K562 (cell line): ENCODE measurements around the gene ANO6. TPM values are rescaled to one million over a fixed set of nuclear protein-coding genes. Genes with fewer than 3 reads are reported as not detected.

Experiments used
- ATAC-seq: fragments of 200-7000 bp; cut with Tn5 transposase; 3 replicates; pipeline ENCODE4 v1.9.1; 2020; ENCODE audit warnings: moderate library complexity
- BruUV-seq: library from RNA; stranded (reverse); fragments of 400-500 nt; replicated peaks from 2 replicates; lab custom pipeline; 2021; lab: Mats Ljungman, UMichigan
- CTCF ChIA-PET: fragments of 300-600 bp; formaldehyde crosslinking; extraction: SDS; loops from one replicate; lab custom pipeline; 2021; ENCODE audit warnings: low intra/inter-chr PET ratio; lab: Yijun Ruan, JAX
- POLR2A ChIA-PET: fragments of 300-600, 350-650 bp; sonication (Branson Sonifier 250); formaldehyde crosslinking; extraction: SDS; loops from one replicate; lab custom pipeline; 2021; ENCODE audit warnings: antibody characterized with exemption, inconsistent platforms; lab: Yijun Ruan, JAX
- DNase-seq, 4 experiments: peaks; one replicate each; pipeline versions ENCODE4 v3.0.0 to v3.0.0-alpha.2; 2011 to 2018; ENCODE audit warnings: low spot score in 3 of 4, mixed read lengths in 3 of 4; ENCODE audit errors: extremely low read depth in 1 of 4
- FAIRE-seq: peaks from 2 replicates; lab custom pipeline; 2011; peaks lifted over from hg19 to GRCh38; lab: Jason Lieb, UNC
- H2AFZ ChIP-seq: 2 replicates; pipeline ENCODE4 v1.6.0; 2011; ENCODE audit warnings: low read depth, low read length, control low read depth, inconsistent platforms
- H3K27ac ChIP-seq: fragments of 200-600 bp; 3 replicates; pipeline ENCODE4 v1.8.0; 2011; ENCODE audit warnings: low read depth, mild to moderate bottlenecking, control low read depth, inconsistent platforms, low read length, moderate library complexity, mixed read lengths; ENCODE audit errors: extremely low read depth
- H3K27me3 ChIP-seq, 2 experiments: fragments of 300-600 bp in 1 of 2; 2 replicates in 1 of 2; 3 replicates in 1 of 2; pipeline versions ENCODE4 v1.6.0 to v1.8.0; 2011; ENCODE audit warnings: inconsistent platforms in 2 of 2, low read length in 2 of 2, mild to moderate bottlenecking in 1 of 2, mixed read lengths in 1 of 2, moderate library complexity in 1 of 2; ENCODE audit not compliant: control insufficient read depth in 2 of 2, insufficient read depth in 2 of 2
- H3K36me3 ChIP-seq: fragments of 300-600 bp; 3 replicates; pipeline ENCODE4 v1.8.0; 2011; ENCODE audit warnings: mild to moderate bottlenecking, low read length, inconsistent platforms; ENCODE audit not compliant: control insufficient read depth, insufficient read depth
- H3K4me1 ChIP-seq, 2 experiments: fragments of 200-600 bp in 1 of 2; replicated peaks in 1 of 2; 2 replicates in 1 of 2; 3 replicates in 1 of 2; pipeline versions ENCODE4 v1.5.1 to v1.8.0; 2011; ENCODE audit warnings: inconsistent platforms in 2 of 2, low read length in 2 of 2, mild to moderate bottlenecking in 1 of 2, mixed read lengths in 1 of 2, moderate library complexity in 1 of 2; ENCODE audit not compliant: control insufficient read depth in 2 of 2, insufficient read depth in 2 of 2
- H3K4me2 ChIP-seq: 2 replicates; pipeline ENCODE4 v1.6.1; 2011; ENCODE audit warnings: low read length, control low read depth, inconsistent platforms, mixed read lengths; ENCODE audit not compliant: insufficient read depth
- H3K4me3 ChIP-seq: fragments of 200-600 bp; sonication (generic), shearing (Covaris generic); 2 replicates; pipeline ENCODE4 v1.5.1; 2016; ENCODE audit warnings: control low read depth, inconsistent platforms
- H3K79me2 ChIP-seq: fragments of 200-600 bp; 3 replicates; pipeline ENCODE4 v1.8.0; 2011; ENCODE audit warnings: low read length, inconsistent platforms; ENCODE audit not compliant: control insufficient read depth, insufficient read depth
- H3K9ac ChIP-seq, 2 experiments: 2 replicates each; pipeline versions ENCODE4 v1.6.0 to v1.6.1; 2011; ENCODE audit warnings: low read depth in 2 of 2, low read length in 2 of 2, control low read depth in 1 of 2, inconsistent platforms in 1 of 2, mild to moderate bottlenecking in 1 of 2, mixed read lengths in 1 of 2; ENCODE audit not compliant: insufficient read depth in 1 of 2
- H3K9me1 ChIP-seq: one replicate; pipeline ENCODE4 v1.6.0; 2011; ENCODE audit warnings: inconsistent platforms, mild to moderate bottlenecking, low read length, moderate library complexity; ENCODE audit not compliant: control insufficient read depth, insufficient read depth
- H3K9me3 ChIP-seq: replicated peaks from 2 replicates; pipeline ENCODE4 v1.5.1; 2011; ENCODE audit warnings: low read depth, low read length, inconsistent platforms; ENCODE audit not compliant: control insufficient read depth, insufficient read depth
- H4K20me1 ChIP-seq: replicated peaks from 2 replicates; pipeline ENCODE4 v1.6.1; 2011; ENCODE audit warnings: low read length, inconsistent platforms, mixed read lengths; ENCODE audit not compliant: control insufficient read depth, insufficient read depth
- CBFA2T2 ChIP-seq: fragments of 450-650 bp; conservative IDR thresholded peaks from 2 replicates; pipeline ENCODE4 v1.6.1; 2017; ENCODE audit warnings: mild to moderate bottlenecking
- CEBPG ChIP-seq, 3 experiments: fragments of 200-800 bp in 1 of 3; sonication (Bioruptor generic) in 1 of 3; sonication (generic) in 1 of 3; formaldehyde crosslinking in 1 of 3; IDR thresholded peaks in 2 of 3; conservative IDR thresholded peaks in 1 of 3; 2 replicates each; pipeline versions ENCODE4 v1.6.1 to v1.8.0; 2016 to 2022; ENCODE audit warnings: missing compliant biosample characterization in 2 of 3, missing genetic modification characterization in 2 of 3, mild to moderate bottlenecking in 1 of 3, missing genetic modification reagents in 1 of 3
- CTBP1 ChIP-seq: fragments of 450-650 bp; IDR thresholded peaks from 2 replicates; pipeline ENCODE4 v1.6.1; 2016; ENCODE audit warnings: borderline replicate concordance
- EP400 ChIP-seq: fragments of 450-650 bp; IDR thresholded peaks from 2 replicates; pipeline ENCODE4 v1.6.1; 2017; ENCODE audit warnings: antibody characterized with exemption, mild to moderate bottlenecking, moderate library complexity
- GTF2E2 ChIP-seq: fragments of 200-800 bp; sonication (Bioruptor generic); IDR thresholded peaks from 2 replicates; pipeline ENCODE4 v1.6.1; 2016; ENCODE audit warnings: missing genetic modification characterization, missing compliant biosample characterization
- HDAC2 ChIP-seq: fragments of 450-650 bp; IDR thresholded peaks from 2 replicates; pipeline ENCODE4 v1.6.1; 2016; ENCODE audit warnings: mild to moderate bottlenecking
- HIVEP1 ChIP-seq: fragments of 250-450 bp; sonication (Bioruptor Pico); IDR thresholded peaks from 2 replicates; pipeline ENCODE4 v1.4.0; 2020; ENCODE audit warnings: mild to moderate bottlenecking
- HMGN3 ChIP-seq: IDR thresholded peaks from 2 replicates; pipeline ENCODE4 v1.6.1; 2011; ENCODE audit warnings: borderline replicate concordance, low read depth, mild to moderate bottlenecking, mixed read lengths, low read length; ENCODE audit not compliant: insufficient read length; ENCODE audit errors: extremely low read depth
- IRF2 ChIP-seq: sonication (generic); formaldehyde crosslinking; IDR thresholded peaks from 2 replicates; pipeline ENCODE4 v1.8.1; 2022; ENCODE audit warnings: mild to moderate bottlenecking, missing genetic modification reagents
- MTA2 ChIP-seq: fragments of 450-650 bp; IDR thresholded peaks from 2 replicates; pipeline ENCODE4 v1.6.1; 2016; ENCODE audit warnings: low read depth
- NCOR1 ChIP-seq: fragments of 450-650 bp; IDR thresholded peaks from 2 replicates; pipeline ENCODE4 v1.6.1; 2016; ENCODE audit warnings: mild to moderate bottlenecking, moderate library complexity
- NFIC ChIP-seq: fragments of 450-650 bp; IDR thresholded peaks from 2 replicates; pipeline ENCODE4 v1.6.1; 2017; ENCODE audit warnings: mild to moderate bottlenecking, inconsistent platforms
- SMAD4 ChIP-seq: fragments of 250-450 bp; sonication (Bioruptor Pico); conservative IDR thresholded peaks from 2 replicates; pipeline ENCODE4 v1.8.0; 2021; ENCODE audit warnings: inconsistent platforms, mild to moderate bottlenecking, moderate library complexity
- SMARCA4 ChIP-seq: fragments of 450-650 bp; IDR thresholded peaks from 2 replicates; pipeline ENCODE4 v1.6.1; 2016
- SMARCE1 ChIP-seq: fragments of 450-650 bp; IDR thresholded peaks from 2 replicates; pipeline ENCODE4 v1.7.1; 2016; ENCODE audit warnings: mild to moderate bottlenecking
- SPI1 ChIP-seq: IDR thresholded peaks from 2 replicates; pipeline ENCODE4 v1.6.1; 2011; ENCODE audit warnings: low read depth, low read length, control low read depth, borderline replicate concordance
- ZNF224 ChIP-seq: sonication (generic); formaldehyde crosslinking; IDR thresholded peaks from 2 replicates; pipeline ENCODE4 v1.8.0; 2022; ENCODE audit warnings: mild to moderate bottlenecking, missing genetic modification reagents
- ZNF23 ChIP-seq: fragments of 250-450 bp; sonication (Bioruptor Pico); IDR thresholded peaks from 2 replicates; pipeline ENCODE4 v1.4.0; 2020; ENCODE audit warnings: mild to moderate bottlenecking
- ZNF766 ChIP-seq: fragments of 200-800 bp; sonication (Bioruptor generic); conservative IDR thresholded peaks from 2 replicates; pipeline ENCODE4 v1.6.1; 2016; ENCODE audit warnings: missing genetic modification characterization, missing compliant biosample characterization
- WGBS: fragments of 100-300 bp; shearing (Covaris generic); methylation state at CpG from one replicate; pipeline ENCODE4 v1.1.6; 2016; ENCODE audit warnings: low coverage, mixed read lengths; ENCODE audit not compliant: insufficient coverage; ENCODE audit errors: missing lambda C conversion rate; 5-methylcytosine and 5-hydroxymethylcytosine counted together
- in situ Hi-C: fragments of 300-500 bp; cut with MboI; formaldehyde crosslinking; loops from 4 replicates; pipeline ENCODE4 v1.15.0; 2018; ENCODE audit warnings: inconsistent platforms, mixed read lengths
- intact Hi-C: fragments of 100-400 bp; cut with micrococcal nuclease; formaldehyde crosslinking; loops from 2 replicates; pipeline ENCODE4 v1.14.2; 2022
- polyA plus RNA-seq, 8 experiments: library from polyadenylated mRNA; depleted of rRNA in 4 of 8; stranded (reverse) in 5 of 8; unstranded in 3 of 8; fragments of >200 nt; fragmentation: Nextera tagmentation in 2 of 8; fragmentation: Illumina TruSeq in 1 of 8; extraction: Ambion mirVana in 2 of 8; extraction: Trizol in 1 of 8; gene quantifications; 2 replicates each; pipeline versions ENCODE4 v1.2.1 to v1.2.3, GENCODE V29; 2011 to 2014; ENCODE audit warnings: inconsistent platforms in 1 of 8, missing spikeins in 1 of 8
- total RNA-seq, 7 experiments: library from RNA; depleted of rRNA in 6 of 7; stranded (reverse); fragments of >200 nt in 6 of 7; fragmentation: Illumina TruSeq in 2 of 7; extraction: Trizol in 2 of 7; gene quantifications; 2 replicates each; pipeline versions ENCODE4 v1.2.1 to v1.2.3, GENCODE V29; 2011 to 2021; ENCODE audit warnings: low replicate concordance in 1 of 7
- TF ChIP-seq, protein P1 (sequence below): fragments of 250-450 bp; sonication (Bioruptor Pico); IDR thresholded peaks from 2 replicates; pipeline ENCODE4 v1.4.0; 2020; ENCODE audit warnings: mild to moderate bottlenecking, moderate library complexity, borderline replicate concordance
- TF ChIP-seq, protein P2 (sequence below): fragments of 450-650 bp; IDR thresholded peaks from 2 replicates; pipeline ENCODE4 v1.6.1; 2018; ENCODE audit warnings: mild to moderate bottlenecking, low read depth; ENCODE audit not compliant: partially characterized antibody

ANO6 gene
- total and polyA plus RNA-seq, 9 of the 15 experiments (the other 6 are each of a cell fraction or from before 2014, with no cell fraction given): 3.5 to 24.7 (median 20.3) TPM

DNA sequence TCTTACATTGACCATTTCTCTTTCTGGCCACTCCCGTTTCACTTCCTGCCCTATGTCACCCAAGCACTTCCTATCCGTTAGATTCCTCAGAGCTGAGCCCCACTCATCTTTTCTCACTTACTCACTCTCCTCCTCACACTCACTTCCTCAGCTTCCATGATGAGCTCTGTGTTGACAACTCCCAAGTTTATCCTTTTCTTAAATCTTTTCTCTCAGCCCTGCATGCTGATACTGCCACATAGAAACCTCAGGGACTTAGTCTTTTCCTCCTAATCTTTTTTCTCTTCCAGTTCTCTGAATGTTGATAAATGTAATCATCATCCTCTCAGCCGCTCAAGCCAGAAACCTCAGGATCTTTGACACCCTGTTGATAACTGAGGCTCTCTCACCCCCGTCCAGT is 99.6 kb downstream of the ANO6 start:
- CTCF ChIA-PET: no interaction called here
- FAIRE-seq: peak; percentile 75
- in situ Hi-C loops: no loop called here
- TF ChIP-seq SPI1 (peak; percentile 62; the same call in 1 of the 2 replicates), IRF2 (no peak), NCOR1 (peak; percentile 74), ZNF224 (no peak), MTA2 (peak; percentile 43), EP400 (peak; percentile 29; the same call in 1 of the 2 replicates), GTF2E2 (no peak), CEBPG (CRISPR knock-in tag; IDR thresholded peaks at IDR 0.05) (no peak), CEBPG (tag; conservative IDR thresholded peaks at IDR 0.05 in 1 of 2, IDR thresholded peaks at IDR 0.05 in 1 of 2) (no peak), SMARCE1 (0 out of 2 replicates have a peak, but pooled peaks have one; percentile 62), CTBP1 (peak; percentile 35; the same call in 1 of the 2 replicates), NFIC (peak; percentile 52), HDAC2 (peak; percentile 79; the same call in 1 of the 2 replicates), SMARCA4 (peak; percentile 78), ZNF766 (CRISPR knock-in tag) (peak; percentile 68), ZNF23 (CRISPR knock-in tag) (no peak), HMGN3 (peak; percentile 42), HIVEP1 (CRISPR knock-in tag) (no peak), CBFA2T2 (peak; percentile 82), SMAD4 (CRISPR knock-in tag) (0 out of 2 replicates have a peak, but pooled peaks have one; percentile 51)
- TF ChIP-seq, protein P1, sequence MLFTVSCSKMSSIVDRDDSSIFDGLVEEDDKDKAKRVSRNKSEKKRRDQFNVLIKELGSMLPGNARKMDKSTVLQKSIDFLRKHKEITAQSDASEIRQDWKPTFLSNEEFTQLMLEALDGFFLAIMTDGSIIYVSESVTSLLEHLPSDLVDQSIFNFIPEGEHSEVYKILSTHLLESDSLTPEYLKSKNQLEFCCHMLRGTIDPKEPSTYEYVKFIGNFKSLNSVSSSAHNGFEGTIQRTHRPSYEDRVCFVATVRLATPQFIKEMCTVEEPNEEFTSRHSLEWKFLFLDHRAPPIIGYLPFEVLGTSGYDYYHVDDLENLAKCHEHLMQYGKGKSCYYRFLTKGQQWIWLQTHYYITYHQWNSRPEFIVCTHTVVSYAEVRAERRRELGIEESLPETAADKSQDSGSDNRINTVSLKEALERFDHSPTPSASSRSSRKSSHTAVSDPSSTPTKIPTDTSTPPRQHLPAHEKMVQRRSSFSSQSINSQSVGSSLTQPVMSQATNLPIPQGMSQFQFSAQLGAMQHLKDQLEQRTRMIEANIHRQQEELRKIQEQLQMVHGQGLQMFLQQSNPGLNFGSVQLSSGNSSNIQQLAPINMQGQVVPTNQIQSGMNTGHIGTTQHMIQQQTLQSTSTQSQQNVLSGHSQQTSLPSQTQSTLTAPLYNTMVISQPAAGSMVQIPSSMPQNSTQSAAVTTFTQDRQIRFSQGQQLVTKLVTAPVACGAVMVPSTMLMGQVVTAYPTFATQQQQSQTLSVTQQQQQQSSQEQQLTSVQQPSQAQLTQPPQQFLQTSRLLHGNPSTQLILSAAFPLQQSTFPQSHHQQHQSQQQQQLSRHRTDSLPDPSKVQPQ: no peak
- TF ChIP-seq, protein P2, sequence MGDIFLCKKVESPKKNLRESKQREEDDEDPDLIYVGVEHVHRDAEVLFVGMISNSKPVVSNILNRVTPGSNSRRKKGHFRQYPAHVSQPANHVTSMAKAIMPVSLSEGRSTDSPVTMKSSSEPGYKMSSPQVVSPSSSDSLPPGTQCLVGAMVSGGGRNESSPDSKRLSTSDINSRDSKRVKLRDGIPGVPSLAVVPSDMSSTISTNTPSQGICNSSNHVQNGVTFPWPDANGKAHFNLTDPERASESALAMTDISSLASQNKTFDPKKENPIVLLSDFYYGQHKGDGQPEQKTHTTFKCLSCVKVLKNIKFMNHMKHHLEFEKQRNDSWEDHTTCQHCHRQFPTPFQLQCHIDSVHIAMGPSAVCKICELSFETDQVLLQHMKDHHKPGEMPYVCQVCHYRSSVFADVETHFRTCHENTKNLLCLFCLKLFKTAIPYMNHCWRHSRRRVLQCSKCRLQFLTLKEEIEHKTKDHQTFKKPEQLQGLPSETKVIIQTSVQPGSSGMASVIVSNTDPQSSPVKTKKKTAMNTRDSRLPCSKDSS: no peak

More for the DNA sequence above, 99.6 kb downstream of the ANO6 start:
- peaks cover 5% of the 10 kb centered on the region; the same call in 2 of the 3 replicates for H3K36me3 ChIP-seq
- H3K9me3 ChIP-seq: no peaks in the 10 kb centered on the region; the same call in 1 of the 2 replicates
- no peaks in the 10 kb centered on the region for H3K79me2 ChIP-seq
- intact Hi-C loops: no loop called here
- 2% methylated on average over 4 of the region's 4 CpGs for WGBS
- H3K9me1 ChIP-seq: no peaks in the 10 kb centered on the region
- no peaks in the 10 kb centered on the region for H4K20me1 ChIP-seq
- 0 out of 2 replicates have a peak overlapping the region, but pooled peaks have one; percentile 44 for H2AFZ ChIP-seq
- POLR2A ChIA-PET: interaction anchor here (0.5 to 1.2 kb wide), 4 partner anchors 17 to 445 kb away, joined by 3 to 4 read pairs (median 4); no protein-coding TSS in a partner anchor
- H3K27me3 ChIP-seq: no peaks in the 10 kb centered on the region
- ATAC-seq: peak; percentile 91
- no peak overlapping the region for H3K9ac ChIP-seq
- peak in 2 of 4 experiments; percentile 46 to 68 for DNase-seq
- H3K4me2 ChIP-seq: peak overlapping the region; percentile 48
- BruUV-seq: no TSS peak
- H3K4me1 ChIP-seq: peaks cover 3 to 15% of the 10 kb centered on the region in 2 experiments; a peak in 3 of 5 replicates
- peak overlapping the region; percentile 72; the same call in 2 of the 3 replicates for H3K27ac ChIP-seq
- no peak overlapping the region for H3K4me3 ChIP-seq
